ENCODE results near the gene ZNF19.

DNA sequence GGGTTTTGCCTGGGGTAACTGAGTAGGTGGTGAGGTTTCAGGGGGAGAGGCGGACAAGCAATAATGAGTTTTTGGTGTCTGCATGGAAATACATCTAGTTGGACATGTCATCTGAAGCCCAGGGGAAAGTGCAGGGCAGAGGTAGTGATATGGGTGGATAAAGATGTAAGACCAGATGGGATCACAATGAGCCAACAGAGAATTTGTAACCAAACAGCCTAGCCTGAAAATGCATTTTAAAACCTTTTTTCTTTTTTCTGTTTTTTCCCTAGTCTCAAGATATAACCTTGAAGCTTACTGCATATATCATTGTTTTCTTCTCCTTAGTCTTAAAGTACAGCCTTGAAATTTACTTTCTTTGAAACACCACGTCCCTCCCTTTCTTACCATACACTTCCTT is 3.7 kb upstream of the ZNF19 start:
- TF ChIP-seq, protein P1, sequence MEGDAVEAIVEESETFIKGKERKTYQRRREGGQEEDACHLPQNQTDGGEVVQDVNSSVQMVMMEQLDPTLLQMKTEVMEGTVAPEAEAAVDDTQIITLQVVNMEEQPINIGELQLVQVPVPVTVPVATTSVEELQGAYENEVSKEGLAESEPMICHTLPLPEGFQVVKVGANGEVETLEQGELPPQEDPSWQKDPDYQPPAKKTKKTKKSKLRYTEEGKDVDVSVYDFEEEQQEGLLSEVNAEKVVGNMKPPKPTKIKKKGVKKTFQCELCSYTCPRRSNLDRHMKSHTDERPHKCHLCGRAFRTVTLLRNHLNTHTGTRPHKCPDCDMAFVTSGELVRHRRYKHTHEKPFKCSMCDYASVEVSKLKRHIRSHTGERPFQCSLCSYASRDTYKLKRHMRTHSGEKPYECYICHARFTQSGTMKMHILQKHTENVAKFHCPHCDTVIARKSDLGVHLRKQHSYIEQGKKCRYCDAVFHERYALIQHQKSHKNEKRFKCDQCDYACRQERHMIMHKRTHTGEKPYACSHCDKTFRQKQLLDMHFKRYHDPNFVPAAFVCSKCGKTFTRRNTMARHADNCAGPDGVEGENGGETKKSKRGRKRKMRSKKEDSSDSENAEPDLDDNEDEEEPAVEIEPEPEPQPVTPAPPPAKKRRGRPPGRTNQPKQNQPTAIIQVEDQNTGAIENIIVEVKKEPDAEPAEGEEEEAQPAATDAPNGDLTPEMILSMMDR (IDR thresholded peaks at IDR 0.05), result no peak
- TF ChIP-seq POLR2A (IDR thresholded peaks at IDR 0.05), result no peak
- no peak for TF ChIP-seq POLR2AphosphoS5 (IDR thresholded peaks at IDR 0.05; ENCODE audit: insufficient read depth in 1 of 2, low read depth in 1 of 2)

Measured in vagina (tissue), 2 donors.